Cardiac muscle cell (in vitro differentiated cells and primary cell): ENCODE measurements around the gene DLGAP4. TPM values are rescaled to one million over a fixed set of nuclear protein-coding genes. Genes with fewer than 3 reads are reported as not detected.
"Not testable (repeated sequence)": the region's sequence is repeated elsewhere in the genome, so short reads cannot be mapped to it uniquely, and the experiment has no call there.

Experiments used
- DNase-seq, 2 donors: peaks; one replicate each; pipeline versions ENCODE4 v3.0.0 to v3.0.0-alpha.2; 2010 to 2017; ENCODE audit warnings: low read depth in 1 of 2, low spot score in 1 of 2
- H3K27ac ChIP-seq: fragments of 200-600 bp; sonication (generic); 2 replicates; pipeline ENCODE4 v1.5.1; 2016
- H3K27me3 ChIP-seq: fragments of 200-600 bp; sonication (generic); 2 replicates; pipeline ENCODE4 v1.6.0; 2016; ENCODE audit warnings: control low read depth
- H3K36me3 ChIP-seq: fragments of 200-600 bp; sonication (generic); 2 replicates; pipeline ENCODE4 v1.5.1; 2016; ENCODE audit warnings: control low read depth
- H3K4me1 ChIP-seq: fragments of 200-600 bp; sonication (generic); 2 replicates; pipeline ENCODE4 v1.8.1; 2017; ENCODE audit warnings: low read depth, mild to moderate bottlenecking, mixed run types
- H3K4me3 ChIP-seq: fragments of 200-600 bp; sonication (generic); 2 replicates; pipeline ENCODE4 v1.5.1; 2016; ENCODE audit warnings: mild to moderate bottlenecking
- H3K9me3 ChIP-seq: fragments of 200-600 bp; sonication (generic); 2 replicates; pipeline ENCODE4 v1.5.1; 2017; ENCODE audit warnings: low read depth, mild to moderate bottlenecking, control low read depth
- CTCF ChIP-seq: IDR thresholded peaks from 2 replicates; pipeline ENCODE4 v1.5.1; 2012; ENCODE audit warnings: low read depth, mild to moderate bottlenecking, low read length
- polyA plus RNA-seq: library from polyadenylated mRNA; unstranded; fragments of >200 nt; fragmentation: Nextera tagmentation; extraction: Ambion mirVana; gene quantifications from 2 replicates; pipeline ENCODE4 v1.2.1, GENCODE V29; 2016
- total RNA-seq: library from RNA; depleted of rRNA; stranded (reverse); fragments of >200 nt; gene quantifications from 2 replicates; pipeline ENCODE4 v1.2.3, GENCODE V29; 2016

The DLGAP4 gene
- total and polyA plus RNA-seq, 2 experiments from 2014 or later, result 45.7 to 51.6 TPM

- H3K9me3 ChIP-seq, result no peaks in the 10 kb centered on the region
- H3K4me1 ChIP-seq, result peaks cover 8% of the 10 kb centered on the region
- H3K4me3 ChIP-seq, result no peak overlapping the region
- no peak overlapping the region for H3K27ac ChIP-seq
- no peak for TF ChIP-seq CTCF
- DNase-seq, result no peak
- no peaks in the 10 kb centered on the region for H3K27me3 ChIP-seq
- H3K36me3 ChIP-seq, result peaks cover 2% of the 10 kb centered on the region
Measured at GRCh38 chr20:36473164-36473563, 167.0 kb downstream of the DLGAP4 start.

GRCh38 chr20:36474563-36474962 is 168.4 kb downstream of the DLGAP4 start:
- TF ChIP-seq CTCF, result no peak
- Histone ChIP-seq H3K9me3 (no peaks in the 10 kb centered on the region), H3K36me3 (peaks cover 2% of the 10 kb centered on the region), H3K4me1 (peaks cover 7% of the 10 kb centered on the region), H3K4me3 (no peak overlapping the region), H3K27me3 (no peaks in the 10 kb centered on the region), H3K27ac (peak overlapping the region; percentile 3)
- no peak for DNase-seq

- H3K4me3 ChIP-seq, H3K36me3 ChIP-seq, H3K4me1 ChIP-seq, DNase-seq, H3K27ac ChIP-seq, H3K9me3 ChIP-seq, H3K27me3 ChIP-seq: not testable (repeated sequence)
Measured at GRCh38 chr20:36475054-36475453, 168.9 kb downstream of the DLGAP4 start.

- no peaks in the 10 kb centered on the region for H3K9me3 ChIP-seq
- H3K27ac ChIP-seq, result no peak overlapping the region
- H3K4me3 ChIP-seq, result no peak overlapping the region
- no peak for TF ChIP-seq CTCF
- peaks cover 17% of the 10 kb centered on the region for H3K4me1 ChIP-seq
- no peaks in the 10 kb centered on the region for H3K27me3 ChIP-seq
- no peak for DNase-seq
- H3K36me3 ChIP-seq, result peaks cover 2% of the 10 kb centered on the region
Measured at GRCh38 chr20:36477475-36477874, 171.3 kb downstream of the DLGAP4 start.

- DNase-seq, result no peak
- H3K27me3 ChIP-seq, result no peaks in the 10 kb centered on the region
- TF ChIP-seq CTCF, result no peak
- H3K4me3 ChIP-seq, result no peak overlapping the region
- no peaks in the 10 kb centered on the region for H3K9me3 ChIP-seq
- peaks cover 2% of the 10 kb centered on the region for H3K36me3 ChIP-seq
- peaks cover 16% of the 10 kb centered on the region for H3K4me1 ChIP-seq
- H3K27ac ChIP-seq, result no peak overlapping the region
Measured at GRCh38 chr20:36478137-36478905, 172.2 kb downstream of the DLGAP4 start.

- Histone ChIP-seq H3K27ac (no peak overlapping the region), H3K36me3 (peaks cover 2% of the 10 kb centered on the region), H3K4me1 (peaks cover 16% of the 10 kb centered on the region), H3K27me3 (no peaks in the 10 kb centered on the region), H3K4me3 (no peak overlapping the region), H3K9me3 (no peaks in the 10 kb centered on the region)
- no peak for TF ChIP-seq CTCF
- no peak for DNase-seq
Measured at GRCh38 chr20:36479938-36480337, 173.8 kb downstream of the DLGAP4 start.
